Small intestine (tissue), 7 donors: Measurements from ENCODE around the gene BCS1L. TPM values are rescaled to one million over a fixed set of nuclear protein-coding genes. Genes with fewer than 3 reads are reported as not detected.

Experiments
- DNase-seq, 2 donors: peaks; one replicate each; pipeline versions ENCODE4 v3.0.0 to v3.0.0-alpha.2; 2013
- FAIRE-seq: peaks from 2 replicates; lab custom pipeline; 2012; peaks lifted over from hg19 to GRCh38; lab: Jason Lieb, UNC
- H3K27ac ChIP-seq, 3 donors: one replicate each; pipeline ENCODE4 v1.5.1; 2013; ENCODE audit warnings: low read length in 2 of 3, mild to moderate bottlenecking in 2 of 3, control low read depth in 1 of 3, inconsistent platforms in 1 of 3, low read depth in 1 of 3, moderate library complexity in 1 of 3
- H3K27me3 ChIP-seq, 3 donors: one replicate each; pipeline ENCODE4 v1.6.1; 2013; ENCODE audit warnings: low read length in 3 of 3, inconsistent platforms in 1 of 3; ENCODE audit not compliant: control insufficient read depth in 3 of 3, insufficient read depth in 3 of 3
- H3K36me3 ChIP-seq, 3 donors: one replicate each; pipeline ENCODE4 v1.6.1; 2013; ENCODE audit warnings: low read length in 3 of 3, inconsistent platforms in 1 of 3, low read depth in 1 of 3, mild to moderate bottlenecking in 1 of 3, moderate library complexity in 1 of 3; ENCODE audit not compliant: control insufficient read depth in 3 of 3, insufficient read depth in 2 of 3
- H3K4me1 ChIP-seq, 3 donors: one replicate each; pipeline ENCODE4 v1.6.1; 2013; ENCODE audit warnings: low read length in 2 of 3, inconsistent platforms in 1 of 3, low read depth in 1 of 3, mild to moderate bottlenecking in 1 of 3, moderate library complexity in 1 of 3; ENCODE audit not compliant: control insufficient read depth in 3 of 3, insufficient read depth in 2 of 3
- H3K4me3 ChIP-seq, 3 donors: one replicate each; pipeline ENCODE4 v1.5.1; 2013; ENCODE audit warnings: low read length in 3 of 3, control low read depth in 1 of 3, inconsistent platforms in 1 of 3, low read depth in 1 of 3, mild to moderate bottlenecking in 1 of 3, moderate library complexity in 1 of 3
- H3K9me3 ChIP-seq, 2 donors: one replicate each; pipeline ENCODE4 v1.6.1; 2013; ENCODE audit warnings: low read depth in 1 of 2, low read length in 1 of 2; ENCODE audit not compliant: control insufficient read depth in 2 of 2, insufficient read depth in 1 of 2
- WGBS, 3 donors: extraction: QIAGEN DNeasy Blood & Tissue Kit; methylation state at CpG; one replicate each; pipeline ENCODE4 v1.1.7; 2013; 5-methylcytosine and 5-hydroxymethylcytosine counted together
- polyA plus RNA-seq, 4 donors: library from polyadenylated mRNA; stranded (reverse) in 3 of 4; unstranded in 1 of 4; fragments of 200-250 nt in 3 of 4; fragments of 120-200 nt in 1 of 4; gene quantifications; one replicate each; pipeline versions ENCODE4 v1.2.1 to v1.2.3, GENCODE V29; 2013
- donor health status: healthy with polysubstance abuse.
- donor health status: control.
- donor health status: control.
- donor health status: Bipolar disorder and iron deficiency.
- donor health status: healthy.

BCS1L gene
- polyA plus RNA-seq, 4 donors = 18.9 to 42.7 (median 28.6) TPM

- Histone ChIP-seq H3K27me3 (no peaks in the 10 kb centered on the region), H3K9me3 (no peaks in the 10 kb centered on the region), H3K36me3 (peaks cover 14 to 75% (median 30%) of the 10 kb centered on the region in 3 donors), H3K27ac (peak overlapping the region in 1 of 3 donors; percentile 53), H3K4me1 (peaks cover 0 to 20% (median 0%) of the 10 kb centered on the region in 3 donors), H3K4me3 (no peak overlapping the region)
- FAIRE-seq = no peak
- peak in 1 of 2 donors; percentile 71 for DNase-seq
- WGBS, 3 donors = 75 to 82% (median 75%) methylated on average over 1 of the region's 1 CpG
These were observed 14.4 kb upstream of the BCS1L start for GRCh38 chr2:218645126-218645525.

DNA sequence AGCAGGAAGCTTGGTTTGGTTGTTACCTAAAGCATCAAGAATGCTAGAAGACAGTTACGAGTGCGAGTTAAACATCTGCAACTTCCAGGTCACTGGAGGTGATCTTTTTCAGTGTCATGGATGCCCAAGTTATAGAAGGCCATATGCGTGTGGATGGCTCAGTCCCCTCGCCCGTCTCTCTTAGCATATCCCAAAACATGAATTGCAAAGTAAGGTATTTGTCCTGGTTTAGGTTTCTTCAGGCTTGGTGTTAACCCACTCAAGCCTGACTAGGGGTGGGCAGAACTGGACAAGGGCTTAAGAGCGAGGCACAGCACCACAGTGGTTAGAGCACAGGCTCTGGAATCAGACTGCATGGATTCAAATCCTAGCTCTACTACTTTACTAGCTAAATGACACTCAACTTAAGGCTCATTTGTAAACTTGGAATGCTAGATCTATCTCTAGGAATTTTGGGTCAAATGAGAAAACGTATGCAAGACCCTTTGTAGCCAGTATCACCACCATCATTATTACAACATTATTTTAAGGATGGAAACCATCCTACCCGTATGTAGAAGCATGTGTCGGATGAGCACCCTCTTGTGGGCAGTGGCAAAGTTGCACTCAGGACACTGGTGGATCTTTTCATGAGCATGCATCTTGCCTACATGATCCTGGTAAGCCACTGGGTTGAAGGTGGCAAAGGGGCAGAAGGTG lies 11.2 kb upstream of the BCS1L start:
- Histone ChIP-seq H3K9me3 (no peaks in the 10 kb centered on the region), H3K4me1 (peaks cover 0 to 20% (median 0%) of the 10 kb centered on the region in 3 donors), H3K36me3 (peaks cover 13 to 66% (median 36%) of the 10 kb centered on the region in 3 donors), H3K4me3 (no peak overlapping the region), H3K27me3 (no peaks in the 10 kb centered on the region), H3K27ac (no peak overlapping the region)
- DNase-seq = peak; percentile 59 to 64
- FAIRE-seq = no peak
- WGBS, 3 donors = 70 to 71% (median 71%) methylated on average over 9 of the region's 9 CpGs

GRCh38 chr2:218648787-218649100 lies 10.7 kb upstream of the BCS1L start:
- DNase-seq (no peak), FAIRE-seq (no peak)
- Histone ChIP-seq H3K9me3 (no peaks in the 10 kb centered on the region), H3K4me3 (no peak overlapping the region), H3K36me3 (peaks cover 13 to 62% (median 33%) of the 10 kb centered on the region in 3 donors), H3K27me3 (no peaks in the 10 kb centered on the region), H3K4me1 (peaks cover 0 to 20% (median 0%) of the 10 kb centered on the region in 3 donors), H3K27ac (no peak overlapping the region)
- WGBS, 3 donors = 90 to 93% (median 92%) methylated on average over 11 of the region's 11 CpGs

- Histone ChIP-seq H3K4me3 (no peak overlapping the region), H3K4me1 (peaks cover 0 to 7% (median 3%) of the 10 kb centered on the region in 3 donors), H3K27me3 (no peaks in the 10 kb centered on the region), H3K27ac (no peak overlapping the region), H3K36me3 (peaks cover 6 to 40% (median 13%) of the 10 kb centered on the region in 3 donors), H3K9me3 (no peaks in the 10 kb centered on the region)
- no peak for DNase-seq
- 95 to 100% (median 97%) methylated on average over 2 of the region's 2 CpGs for WGBS, 3 donors
- no peak for FAIRE-seq
These were observed 3.7 kb upstream of the BCS1L start for GRCh38 chr2:218655751-218656150.

GRCh38 chr2:218658671-218659257 lies 719 bp upstream of the BCS1L start:
- Histone ChIP-seq H3K4me3 (peak overlapping the region; percentile 73 to 77 (median 76)), H3K27me3 (no peaks in the 10 kb centered on the region), H3K9me3 (no peaks in the 10 kb centered on the region), H3K4me1 (peaks cover 0 to 7% (median 3%) of the 10 kb centered on the region in 3 donors), H3K27ac (peak overlapping the region; percentile 28 to 77 (median 71)), H3K36me3 (peaks cover 10 to 53% (median 10%) of the 10 kb centered on the region in 3 donors)
- DNase-seq (peak; percentile 65 to 76), FAIRE-seq (no peak)
- WGBS, 3 donors = 0 to 2% (median 1%) methylated on average over 26 to 27 of the region's 27 CpGs

GRCh38 chr2:218659988-218660358 lies 490 bp downstream of the BCS1L start:
- no peaks in the 10 kb centered on the region for H3K27me3 ChIP-seq
- H3K9me3 ChIP-seq = no peaks in the 10 kb centered on the region
- no peak for FAIRE-seq
- 8 to 17% (median 14%) methylated on average over 8 of the region's 8 CpGs for WGBS, 3 donors
- peaks cover 7 to 57% (median 17%) of the 10 kb centered on the region in 3 donors for H3K36me3 ChIP-seq
- H3K4me1 ChIP-seq = peaks cover 0 to 7% (median 3%) of the 10 kb centered on the region in 3 donors
- H3K4me3 ChIP-seq = peak overlapping the region in 2 of 3 donors; percentile 73 to 77
- no peak for DNase-seq
- H3K27ac ChIP-seq = peak overlapping the region in 2 of 3 donors; percentile 5 to 29

DNA sequence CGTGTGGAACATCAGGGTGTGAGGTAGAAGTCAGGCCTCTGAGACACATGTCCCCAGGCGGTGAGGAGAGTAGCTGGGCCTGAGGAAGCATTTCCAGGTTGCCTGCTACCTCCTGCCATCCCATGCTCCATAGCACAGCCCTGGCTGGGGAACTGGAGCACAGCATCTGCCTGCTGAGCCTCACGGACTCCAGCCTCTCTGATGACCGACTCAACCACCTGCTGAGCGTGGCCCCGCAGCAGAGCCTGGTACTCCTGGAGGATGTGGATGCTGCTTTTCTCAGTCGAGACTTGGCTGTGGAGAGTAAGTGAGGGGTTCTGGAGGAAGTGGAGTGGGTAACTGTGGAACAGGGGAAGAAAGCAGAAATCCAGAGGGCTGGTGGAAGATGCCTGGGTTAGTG lies 2.9 kb downstream of the BCS1L start:
- Histone ChIP-seq H3K27ac (no peak overlapping the region), H3K4me1 (peaks cover 0 to 7% (median 3%) of the 10 kb centered on the region in 3 donors), H3K36me3 (peaks cover 8 to 64% (median 20%) of the 10 kb centered on the region in 3 donors), H3K9me3 (no peaks in the 10 kb centered on the region), H3K27me3 (no peaks in the 10 kb centered on the region), H3K4me3 (no peak overlapping the region)
- WGBS, 3 donors = 86 to 90% (median 87%) methylated on average over 7 of the region's 7 CpGs
- DNase-seq (no peak), FAIRE-seq (no peak)

GRCh38 chr2:218662827-218663226 lies 3.3 kb downstream of the BCS1L start:
- no peak for FAIRE-seq
- WGBS, 3 donors = 87 to 92% (median 90%) methylated on average over 10 of the region's 10 CpGs
- no peak overlapping the region for H3K4me3 ChIP-seq
- no peak for DNase-seq
- peaks cover 10 to 65% (median 21%) of the 10 kb centered on the region in 3 donors for H3K36me3 ChIP-seq
- H3K27ac ChIP-seq = no peak overlapping the region
- H3K27me3 ChIP-seq = no peaks in the 10 kb centered on the region
- peaks cover 0 to 7% (median 3%) of the 10 kb centered on the region in 3 donors for H3K4me1 ChIP-seq
- no peaks in the 10 kb centered on the region for H3K9me3 ChIP-seq
